Measurements from ENCODE around the gene MTCL1.

MTCL1 gene

GRCh38 chr18:8868276-8868675 lies 162.9 kb downstream of the MTCL1 start:
- DNase-seq (ENCODE audit: low spot score): no peak

GRCh38 chr18:8868779-8869415 lies 163.5 kb downstream of the MTCL1 start:
- no peak for DNase-seq (ENCODE audit: low spot score)

GRCh38 chr18:8869696-8870095 lies 164.3 kb downstream of the MTCL1 start:
- no peak for DNase-seq (ENCODE audit: low spot score)

GRCh38 chr18:8870528-8870927 lies 165.2 kb downstream of the MTCL1 start:
- no peak for DNase-seq (ENCODE audit: low spot score)

- no peak for DNase-seq (ENCODE audit: low spot score)
Observed at GRCh38 chr18:8871489-8871888, 166.1 kb downstream of the MTCL1 start.

GRCh38 chr18:8874872-8875271 lies 169.5 kb downstream of the MTCL1 start:
- DNase-seq (ENCODE audit: low spot score): no peak

GRCh38 chr18:8876887-8877286 lies 171.5 kb downstream of the MTCL1 start:
- no peak for DNase-seq (ENCODE audit: low spot score)

GRCh38 chr18:8881103-8881502 lies 175.7 kb downstream of the MTCL1 start:
- no peak for DNase-seq (ENCODE audit: low spot score)
